ENCODE data around the gene KCNQ1OT1.

KCNQ1OT1 gene

GRCh38 chr11:2563213-2564007, 136.4 kb downstream of the KCNQ1OT1 start:
- DNase-seq (ENCODE audit: insufficient read length, low spot score), result no peak
- no peak for FAIRE-seq

GRCh38 chr11:2562890-2563212, 136.9 kb downstream of the KCNQ1OT1 start:
- FAIRE-seq (no peak), DNase-seq (ENCODE audit: insufficient read length, low spot score) (no peak)

GRCh38 chr11:2561696-2562581, 137.9 kb downstream of the KCNQ1OT1 start:
- no peak for FAIRE-seq

GRCh38 chr11:2559527-2560311, 140.1 kb downstream of the KCNQ1OT1 start:
- DNase-seq (ENCODE audit: insufficient read length, low spot score) (no peak), FAIRE-seq (no peak)

More at GRCh38 chr11:2561696-2562581, 137.9 kb downstream of the KCNQ1OT1 start:
- no peak for DNase-seq (ENCODE audit: insufficient read length, low spot score)

GRCh38 chr11:2558861-2559526, 140.8 kb downstream of the KCNQ1OT1 start:
- FAIRE-seq (no peak), DNase-seq (ENCODE audit: insufficient read length, low spot score) (no peak)

- no peak for DNase-seq (ENCODE audit: insufficient read length, low spot score)
- FAIRE-seq, result no peak
Observed at GRCh38 chr11:2558397-2558796, 141.4 kb downstream of the KCNQ1OT1 start.
